SKM-1 treated with dmso at 0.1 percent for 144 hours (cell line): ENCODE results near the gene TRIM7.

Experiments
- DNase-seq: peaks from one replicate; lab custom pipeline; 2025; ENCODE audit not compliant: unreplicated experiment; lab: John Stamatoyannopoulos, UW

The TRIM7 gene

GRCh38 chr5:181233088-181233800 lies 28.2 kb upstream of the TRIM7 start:
- no peak for DNase-seq

- DNase-seq = no peak
These were observed 27.6 kb upstream of the TRIM7 start for GRCh38 chr5:181232593-181232992.

- DNase-seq = no peak
These were observed 26.4 kb upstream of the TRIM7 start for GRCh38 chr5:181231432-181231831.

- DNase-seq = no peak
These were observed 25.6 kb upstream of the TRIM7 start for GRCh38 chr5:181230551-181230950.

- DNase-seq = no peak
These were observed 25.0 kb upstream of the TRIM7 start for GRCh38 chr5:181229996-181230395.

- DNase-seq = no peak
These were observed 19.6 kb upstream of the TRIM7 start for GRCh38 chr5:181224390-181225229.

GRCh38 chr5:181223729-181224389 lies 18.9 kb upstream of the TRIM7 start:
- no peak for DNase-seq

GRCh38 chr5:181223058-181223728 lies 18.2 kb upstream of the TRIM7 start, which contains the start of gene TRIM41:
Gene TRIM41 (plus strand): TSS chr5:181223281. CDS start chr5:181224000, 719 bp downstream.
- DNase-seq = no peak

GRCh38 chr5:181222630-181223057 lies 17.6 kb upstream of the TRIM7 start:
- DNase-seq = no peak

- DNase-seq = no peak
These were observed 17.0 kb upstream of the TRIM7 start for GRCh38 chr5:181221792-181222629.

- DNase-seq = no peak
These were observed 16.3 kb upstream of the TRIM7 start for GRCh38 chr5:181221105-181221791.

- no peak for DNase-seq
These were observed 15.2 kb upstream of the TRIM7 start for GRCh38 chr5:181220178-181220515.

- no peak for DNase-seq
These were observed 14.5 kb upstream of the TRIM7 start for GRCh38 chr5:181219262-181220177.

GRCh38 chr5:181218795-181219124 lies 13.8 kb upstream of the TRIM7 start:
- DNase-seq = no peak

GRCh38 chr5:181217803-181218062 lies 12.7 kb upstream of the TRIM7 start:
- no peak for DNase-seq

GRCh38 chr5:181217111-181217802 lies 12.3 kb upstream of the TRIM7 start:
- no peak for DNase-seq

- DNase-seq = no peak
These were observed 11.3 kb upstream of the TRIM7 start for GRCh38 chr5:181215997-181216989.
